Pancreas (tissue), 10 donors: Measurements from ENCODE around the gene AXL. TPM values are rescaled to one million over a fixed set of nuclear protein-coding genes. Genes with fewer than 3 reads are reported as not detected.

Experiments
- ATAC-seq, 4 donors: fragments of 200-7000 bp; cut with Tn5 transposase; one replicate each; pipeline versions ENCODE4 v1.8.0 to v1.9.1; 2020; ENCODE audit warnings: mild to moderate bottlenecking in 4 of 4, moderate library complexity in 4 of 4
- DNase-seq, 6 donors: peaks; one replicate each; pipeline ENCODE4 v3.0.0-alpha.2; 2020
- FAIRE-seq: peaks from 2 replicates; lab custom pipeline; 2012; peaks lifted over from hg19 to GRCh38; lab: Jason Lieb, UNC
- H3K27ac ChIP-seq, 4 donors: fragments of 200-600 bp; sonication (generic); 1 replicate in 3 of 4; 2 replicates in 1 of 4; pipeline versions ENCODE4 v1.5.0 to v1.8.0; 2020
- H3K27me3 ChIP-seq, 4 donors: fragments of 200-600 bp; one replicate each; pipeline ENCODE4 v1.8.0; 2021
- H3K36me3 ChIP-seq, 3 donors: fragments of 200-600 bp; sonication (generic) in 1 of 3; one replicate each; pipeline versions ENCODE4 v1.5.0 to v1.8.0; 2020 to 2021
- H3K4me1 ChIP-seq, 3 donors: fragments of 200-600 bp; one replicate each; pipeline ENCODE4 v1.8.0; 2021
- H3K4me3 ChIP-seq, 4 donors: fragments of 200-600 bp; sonication (generic) in 2 of 4; one replicate each; pipeline versions ENCODE4 v1.5.0 to v1.8.0; 2020 to 2021
- H3K9me3 ChIP-seq, 4 donors: fragments of 200-600 bp; one replicate each; pipeline ENCODE4 v1.8.0; 2021
- WGBS, 2 donors: extraction: QIAGEN DNeasy Blood & Tissue Kit; methylation state at CpG; one replicate each; pipeline ENCODE4 v1.1.7; 2013; 5-methylcytosine and 5-hydroxymethylcytosine counted together
- intact Hi-C, 3 donors: fragments of 100-400 bp; cut with DNase I; formaldehyde crosslinking; loops; one replicate each; pipeline versions ENCODE4 v1.11.1 to v1.14.2; 2022
- polyA plus RNA-seq, 2 donors: library from polyadenylated mRNA; stranded (reverse); fragments of 200-250 nt; gene quantifications; one replicate each; pipeline ENCODE4 v1.2.3, GENCODE V29; 2013
- total RNA-seq, 6 donors: library from RNA; stranded (reverse); fragmentation: NEBNext Ultra II Directional in 4 of 6; extraction: Animal tissue kit (Norgen Biotek cat#: 25700) in 4 of 6; gene quantifications; one replicate each; pipeline versions ENCODE4 v1.2.1 to v1.2.4, GENCODE V29; 2021 to 2023
- TF ChIP-seq, protein P1 (sequence below), 4 donors: fragments of 200-600 bp; sonication (generic) in 3 of 4; IDR thresholded peaks; one replicate each; pipeline versions ENCODE4 v1.5.0 to v1.8.0; 2021; ENCODE audit warnings: antibody characterized with exemption in 4 of 4
- donor health status: healthy with polysubstance abuse.
- donor health status: DM: no; HTN: no; CAD: no; lungs with moderate emphysema.
- donor health status: DM: no; HTN: no; CAD: no.
- donor health status: control.
- donor health status: control.
- donor health status: Bipolar disorder and iron deficiency.
- donor health status: DM: yes; HTN: yes; CAD: no.
- donor health status: DM: no; HTN: no; CAD: no.
- donor health status: DM: no; HTN: no; CAD: no.
- donor health status: DM: yes; HTN: yes; CAD: no.

Gene AXL
- total and polyA plus RNA-seq, 8 donors: 1.2 to 16.6 (median 3.3) TPM

DNA sequence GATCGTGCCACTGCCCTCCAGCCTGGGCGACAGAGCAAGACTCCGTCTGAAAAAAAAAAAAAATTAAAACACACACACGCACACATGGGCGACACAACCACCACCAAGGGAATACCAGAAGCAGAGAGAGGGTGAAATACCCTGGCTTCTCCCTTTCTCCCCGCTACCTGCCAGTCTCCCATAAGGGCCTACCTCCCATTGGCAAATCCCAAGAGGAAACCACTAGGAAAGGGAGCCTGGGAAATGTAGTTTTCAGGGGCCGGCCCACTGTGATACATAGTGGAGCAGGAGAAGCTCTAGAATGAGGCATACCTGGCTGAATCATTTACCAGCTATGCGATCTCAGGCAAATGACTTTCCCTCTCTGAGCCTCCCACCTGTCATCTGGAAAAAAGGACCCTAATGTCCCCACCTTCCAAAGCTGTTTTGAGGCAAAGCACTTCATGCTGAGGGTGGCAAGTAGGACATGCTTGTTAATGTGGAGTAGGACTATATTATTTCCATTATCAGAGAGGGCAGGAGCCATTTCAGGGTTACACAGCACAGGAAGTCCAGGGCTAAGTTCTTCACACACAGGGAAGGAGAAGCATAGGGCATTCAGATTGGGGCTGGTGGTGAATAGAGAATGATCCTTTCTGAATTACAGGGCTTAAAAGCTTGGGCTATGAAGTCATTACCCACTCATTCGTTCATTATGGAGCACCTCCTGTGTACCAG is 30.8 kb downstream of the AXL start:
- DNase-seq (no peak), FAIRE-seq (no peak), ATAC-seq (no peak)
- TF ChIP-seq, protein P1, sequence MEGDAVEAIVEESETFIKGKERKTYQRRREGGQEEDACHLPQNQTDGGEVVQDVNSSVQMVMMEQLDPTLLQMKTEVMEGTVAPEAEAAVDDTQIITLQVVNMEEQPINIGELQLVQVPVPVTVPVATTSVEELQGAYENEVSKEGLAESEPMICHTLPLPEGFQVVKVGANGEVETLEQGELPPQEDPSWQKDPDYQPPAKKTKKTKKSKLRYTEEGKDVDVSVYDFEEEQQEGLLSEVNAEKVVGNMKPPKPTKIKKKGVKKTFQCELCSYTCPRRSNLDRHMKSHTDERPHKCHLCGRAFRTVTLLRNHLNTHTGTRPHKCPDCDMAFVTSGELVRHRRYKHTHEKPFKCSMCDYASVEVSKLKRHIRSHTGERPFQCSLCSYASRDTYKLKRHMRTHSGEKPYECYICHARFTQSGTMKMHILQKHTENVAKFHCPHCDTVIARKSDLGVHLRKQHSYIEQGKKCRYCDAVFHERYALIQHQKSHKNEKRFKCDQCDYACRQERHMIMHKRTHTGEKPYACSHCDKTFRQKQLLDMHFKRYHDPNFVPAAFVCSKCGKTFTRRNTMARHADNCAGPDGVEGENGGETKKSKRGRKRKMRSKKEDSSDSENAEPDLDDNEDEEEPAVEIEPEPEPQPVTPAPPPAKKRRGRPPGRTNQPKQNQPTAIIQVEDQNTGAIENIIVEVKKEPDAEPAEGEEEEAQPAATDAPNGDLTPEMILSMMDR (IDR thresholded peaks at IDR 0.05): no peak
- Histone ChIP-seq H3K27ac (no peak overlapping the region), H3K4me3 (no peak overlapping the region), H3K4me1 (no peaks in the 10 kb centered on the region), H3K27me3 (no peaks in the 10 kb centered on the region), H3K9me3 (no peaks in the 10 kb centered on the region), H3K36me3 (no peaks in the 10 kb centered on the region)
- 77 to 81% methylated on average over 9 of the region's 9 CpGs for WGBS, 2 donors
- intact Hi-C loops: no loop called here

DNA sequence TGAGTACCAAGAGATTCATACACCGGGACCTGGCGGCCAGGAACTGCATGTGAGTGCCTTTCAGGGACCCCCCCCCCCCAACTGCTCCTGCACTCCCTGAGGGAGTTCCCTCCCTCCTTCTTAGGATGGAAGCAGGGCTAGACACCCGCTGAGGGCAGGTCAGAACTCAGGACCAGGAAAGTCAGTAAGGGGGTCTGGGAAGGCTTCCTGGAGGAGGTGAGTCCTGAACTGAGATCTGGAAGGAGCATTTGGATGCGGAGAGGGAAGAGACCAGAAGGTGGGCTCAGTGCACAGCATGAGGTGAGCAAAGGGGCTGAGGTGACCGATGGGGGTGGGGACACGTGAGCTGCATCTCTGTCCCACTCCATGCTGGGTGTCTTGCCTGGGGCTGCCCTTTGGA is 34.6 kb downstream of the AXL start:
- no peaks in the 10 kb centered on the region for H3K9me3 ChIP-seq
- TF ChIP-seq, protein P1 (IDR thresholded peaks at IDR 0.05): no peak
- H3K27ac ChIP-seq: no peak overlapping the region
- WGBS, 2 donors: 68 to 77% methylated on average over 6 of the region's 6 CpGs
- H3K4me3 ChIP-seq: no peak overlapping the region
- H3K36me3 ChIP-seq: no peaks in the 10 kb centered on the region
- no peaks in the 10 kb centered on the region for H3K27me3 ChIP-seq
- ATAC-seq (no peak), FAIRE-seq (no peak), DNase-seq (no peak)
- no peaks in the 10 kb centered on the region for H3K4me1 ChIP-seq
- intact Hi-C loops: no loop called here

DNA sequence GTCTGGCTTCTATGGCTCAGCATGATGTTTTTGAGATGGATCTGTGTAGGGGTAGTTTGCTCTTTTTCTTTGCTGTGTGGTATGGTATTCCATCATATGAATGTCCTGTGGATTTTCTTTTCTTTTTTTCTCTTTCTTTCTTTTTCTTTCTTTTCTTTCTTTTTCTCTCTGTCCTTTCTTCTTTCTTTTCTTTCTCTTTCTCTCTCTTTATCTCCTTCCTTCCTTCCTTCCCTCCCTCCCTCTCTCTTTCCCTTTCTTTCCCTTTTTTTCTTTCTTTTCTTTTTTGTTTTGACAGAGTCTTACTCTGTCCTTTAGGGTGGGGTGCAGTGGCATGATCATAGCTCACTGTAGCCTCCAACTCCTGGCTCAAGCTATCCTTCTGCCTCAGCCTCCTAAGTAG is 36.1 kb downstream of the AXL start:
- no peak for ATAC-seq
- no peak for DNase-seq
- Histone ChIP-seq H3K4me3 (no peak overlapping the region), H3K36me3 (no peaks in the 10 kb centered on the region), H3K4me1 (no peaks in the 10 kb centered on the region), H3K27me3 (no peaks in the 10 kb centered on the region), H3K27ac (no peak overlapping the region), H3K9me3 (no peaks in the 10 kb centered on the region)
- intact Hi-C loops: loop anchor here in 2 of 3 donors (5.0 kb wide), 2 partner anchors 38 to 48 kb away; partner anchors contain the start of gene AXL (in 1 of the 2)
- no peak for FAIRE-seq
- TF ChIP-seq, protein P1 (IDR thresholded peaks at IDR 0.05): no peak

GRCh38 chr19:41261474-41262190 is 42.6 kb downstream of the AXL start:
- Histone ChIP-seq H3K27me3 (no peaks in the 10 kb centered on the region), H3K36me3 (no peaks in the 10 kb centered on the region), H3K9me3 (no peaks in the 10 kb centered on the region), H3K4me1 (peaks cover 3 to 7% (median 5%) of the 10 kb centered on the region in 3 donors), H3K27ac (peak overlapping the region in 1 of 4 donors; percentile 100), H3K4me3 (peak overlapping the region in 3 of 4 donors; percentile 20 to 60 (median 44))
- intact Hi-C loops: no loop called here
- WGBS, 2 donors: 50 to 53% methylated on average over 10 of the region's 10 CpGs
- peak in 2 of 6 donors; percentile 23 to 35 for DNase-seq
- TF ChIP-seq, protein P1 (IDR thresholded peaks at IDR 0.05): no peak
- no peak for ATAC-seq
- FAIRE-seq: no peak
